Fibroblast of lung (primary cell): Measurements from ENCODE around the gene HSP90AB1. TPM values are rescaled to one million over a fixed set of nuclear protein-coding genes. Genes with fewer than 3 reads are reported as not detected.

ENCODE experiments used
- DNase-seq, 2 donors: peaks; one replicate each; pipeline versions ENCODE4 v3.0.0 to v3.0.0-alpha.2; 2010; ENCODE audit warnings: low read depth in 2 of 2
- H2AFZ ChIP-seq: 2 replicates; pipeline ENCODE4 v1.5.1; 2012; ENCODE audit warnings: low read length, control low read depth, inconsistent platforms
- H3K27ac ChIP-seq: 2 replicates; pipeline ENCODE4 v1.5.1; 2011; ENCODE audit warnings: low read length, control low read depth; ENCODE audit not compliant: insufficient read depth
- H3K27me3 ChIP-seq: 2 replicates; pipeline ENCODE4 v1.5.1; 2011; ENCODE audit warnings: mild to moderate bottlenecking, low read length; ENCODE audit not compliant: control insufficient read depth, insufficient read depth
- H3K36me3 ChIP-seq: 2 replicates; pipeline ENCODE4 v1.5.1; 2011; ENCODE audit warnings: low read length; ENCODE audit not compliant: control insufficient read depth, insufficient read depth
- H3K4me1 ChIP-seq: 2 replicates; pipeline ENCODE4 v1.5.1; 2011; ENCODE audit warnings: low read length; ENCODE audit not compliant: control insufficient read depth, insufficient read depth; ENCODE audit errors: extremely low read depth
- H3K4me2 ChIP-seq: 2 replicates; pipeline ENCODE4 v1.5.1; 2011; ENCODE audit warnings: low read length, control low read depth; ENCODE audit not compliant: insufficient read depth; ENCODE audit errors: extremely low read depth
- H3K4me3 ChIP-seq, 4 experiments: fragments of 200-600 bp in 1 of 4; sonication (generic) in 1 of 4; replicated peaks in 1 of 4; 2 replicates each; pipeline ENCODE4 v1.5.1; 2011 to 2016; ENCODE audit warnings: low read length in 4 of 4, low read depth in 3 of 4, mild to moderate bottlenecking in 3 of 4, control low read depth in 2 of 4, inconsistent platforms in 1 of 4, mixed read lengths in 1 of 4; ENCODE audit not compliant: insufficient read depth in 1 of 4; ENCODE audit errors: control extremely low read depth in 1 of 4
- H3K79me2 ChIP-seq: 2 replicates; pipeline ENCODE4 v1.5.1; 2012; ENCODE audit warnings: mild to moderate bottlenecking, low read length, inconsistent platforms; ENCODE audit not compliant: control insufficient read depth, insufficient read depth
- H3K9ac ChIP-seq: 2 replicates; pipeline ENCODE4 v1.5.1; 2011; ENCODE audit warnings: mild to moderate bottlenecking, low read length, control low read depth; ENCODE audit not compliant: insufficient read depth
- H3K9me3 ChIP-seq: 2 replicates; pipeline ENCODE4 v1.5.1; 2012; ENCODE audit warnings: low read depth, low read length; ENCODE audit not compliant: control insufficient read depth, insufficient read depth
- H4K20me1 ChIP-seq: 2 replicates; pipeline ENCODE4 v1.5.1; 2011; ENCODE audit warnings: low read length; ENCODE audit not compliant: control insufficient read depth, insufficient read depth; ENCODE audit errors: extremely low read depth
- EZH2 ChIP-seq: IDR thresholded peaks from 2 replicates; pipeline ENCODE4 v1.5.1; 2012; ENCODE audit warnings: low read length, control low read depth, mild to moderate bottlenecking; ENCODE audit errors: missing control alignments
- polyA plus RNA-seq, 2 donors: library from polyadenylated mRNA; depleted of rRNA in 1 of 2; stranded (reverse) in 1 of 2; unstranded in 1 of 2; fragments of >200 nt; gene quantifications; 2 replicates each; pipeline ENCODE4 v1.2.1, GENCODE V29; 2011 to 2012; ENCODE audit warnings: missing spikeins in 1 of 2
- total RNA-seq: library from RNA; depleted of rRNA; stranded (reverse); fragments of >200 nt; gene quantifications from 2 replicates; pipeline ENCODE4 v1.2.1, GENCODE V29; 2014
- TF ChIP-seq, protein P1 (sequence below), 2 donors: IDR thresholded peaks in 1 of 2; conservative IDR thresholded peaks in 1 of 2; 1 replicate in 1 of 2; 2 replicates in 1 of 2; pipeline ENCODE4 v1.5.1; 2011 to 2012; ENCODE audit warnings: low read length in 2 of 2, control low read depth in 1 of 2, inconsistent platforms in 1 of 2, low read depth in 1 of 2, mild to moderate bottlenecking in 1 of 2

Gene HSP90AB1
- total and polyA plus RNA-seq, 2 donors (not counting 1 experiment from before 2014, with no cell fraction given) = 452 to 775 TPM

DNA sequence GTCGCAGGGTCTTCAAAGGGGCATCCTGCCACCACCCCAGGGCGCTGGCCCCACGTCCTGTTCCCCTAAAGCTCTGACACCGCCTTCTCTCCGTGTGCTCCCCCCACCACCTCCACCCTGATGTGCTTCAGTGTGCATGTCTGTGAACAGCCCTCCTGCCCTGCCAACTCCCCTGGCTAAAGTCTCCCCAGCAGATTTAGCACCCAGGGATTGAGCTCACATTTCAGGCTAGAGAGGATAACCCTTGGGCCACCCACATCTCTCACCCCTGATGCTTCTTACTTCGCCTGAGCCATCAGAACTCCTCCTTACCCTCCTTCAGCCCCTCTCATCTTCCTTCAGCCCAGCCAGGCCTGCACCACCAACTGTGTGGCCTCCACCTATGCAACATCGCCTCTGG, 30.9 kb downstream of the HSP90AB1 start:
- H3K27me3 ChIP-seq = peaks cover 35% of the 10 kb centered on the region
- H3K4me2 ChIP-seq = no peak overlapping the region
- H3K9ac ChIP-seq = no peak overlapping the region
- H2AFZ ChIP-seq = no peak overlapping the region
- DNase-seq = no peak
- H3K79me2 ChIP-seq = no peaks in the 10 kb centered on the region
- H3K9me3 ChIP-seq = no peaks in the 10 kb centered on the region
- H3K4me1 ChIP-seq = no peaks in the 10 kb centered on the region
- TF ChIP-seq, protein P1, sequence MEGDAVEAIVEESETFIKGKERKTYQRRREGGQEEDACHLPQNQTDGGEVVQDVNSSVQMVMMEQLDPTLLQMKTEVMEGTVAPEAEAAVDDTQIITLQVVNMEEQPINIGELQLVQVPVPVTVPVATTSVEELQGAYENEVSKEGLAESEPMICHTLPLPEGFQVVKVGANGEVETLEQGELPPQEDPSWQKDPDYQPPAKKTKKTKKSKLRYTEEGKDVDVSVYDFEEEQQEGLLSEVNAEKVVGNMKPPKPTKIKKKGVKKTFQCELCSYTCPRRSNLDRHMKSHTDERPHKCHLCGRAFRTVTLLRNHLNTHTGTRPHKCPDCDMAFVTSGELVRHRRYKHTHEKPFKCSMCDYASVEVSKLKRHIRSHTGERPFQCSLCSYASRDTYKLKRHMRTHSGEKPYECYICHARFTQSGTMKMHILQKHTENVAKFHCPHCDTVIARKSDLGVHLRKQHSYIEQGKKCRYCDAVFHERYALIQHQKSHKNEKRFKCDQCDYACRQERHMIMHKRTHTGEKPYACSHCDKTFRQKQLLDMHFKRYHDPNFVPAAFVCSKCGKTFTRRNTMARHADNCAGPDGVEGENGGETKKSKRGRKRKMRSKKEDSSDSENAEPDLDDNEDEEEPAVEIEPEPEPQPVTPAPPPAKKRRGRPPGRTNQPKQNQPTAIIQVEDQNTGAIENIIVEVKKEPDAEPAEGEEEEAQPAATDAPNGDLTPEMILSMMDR (conservative IDR thresholded peaks at IDR 0.05 in 1 of 2, IDR thresholded peaks at IDR 0.05 in 1 of 2; ENCODE audit: low read depth in 1 of 2, low read length in 2 of 2) = no peak
- no peak for TF ChIP-seq EZH2
- H3K36me3 ChIP-seq = no peaks in the 10 kb centered on the region
- no peaks in the 10 kb centered on the region for H4K20me1 ChIP-seq
- H3K4me3 ChIP-seq = no peak overlapping the region
- H3K27ac ChIP-seq = no peak overlapping the region

DNA sequence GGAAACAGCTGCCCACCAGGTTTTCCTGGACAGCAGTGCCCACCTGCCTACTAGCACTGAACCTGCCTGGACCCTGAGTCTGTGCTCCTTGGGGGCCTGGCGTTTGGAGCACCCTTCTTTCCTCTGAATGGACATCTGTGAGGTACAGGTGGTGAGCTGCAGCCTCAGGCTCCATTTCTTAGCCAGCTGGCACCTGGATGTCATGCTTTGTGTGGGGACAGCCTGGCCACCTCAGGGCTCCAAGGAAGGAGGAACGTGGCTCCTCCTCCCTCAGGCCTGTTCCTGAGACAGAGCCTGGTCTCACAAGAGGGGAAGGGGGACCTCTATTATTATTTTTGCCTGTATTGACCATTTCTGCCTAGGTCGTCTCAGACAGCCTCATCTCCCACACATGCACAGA, 31.4 kb downstream of the HSP90AB1 start:
- H3K9me3 ChIP-seq = no peaks in the 10 kb centered on the region
- H3K4me2 ChIP-seq = no peak overlapping the region
- H3K36me3 ChIP-seq = no peaks in the 10 kb centered on the region

DNA sequence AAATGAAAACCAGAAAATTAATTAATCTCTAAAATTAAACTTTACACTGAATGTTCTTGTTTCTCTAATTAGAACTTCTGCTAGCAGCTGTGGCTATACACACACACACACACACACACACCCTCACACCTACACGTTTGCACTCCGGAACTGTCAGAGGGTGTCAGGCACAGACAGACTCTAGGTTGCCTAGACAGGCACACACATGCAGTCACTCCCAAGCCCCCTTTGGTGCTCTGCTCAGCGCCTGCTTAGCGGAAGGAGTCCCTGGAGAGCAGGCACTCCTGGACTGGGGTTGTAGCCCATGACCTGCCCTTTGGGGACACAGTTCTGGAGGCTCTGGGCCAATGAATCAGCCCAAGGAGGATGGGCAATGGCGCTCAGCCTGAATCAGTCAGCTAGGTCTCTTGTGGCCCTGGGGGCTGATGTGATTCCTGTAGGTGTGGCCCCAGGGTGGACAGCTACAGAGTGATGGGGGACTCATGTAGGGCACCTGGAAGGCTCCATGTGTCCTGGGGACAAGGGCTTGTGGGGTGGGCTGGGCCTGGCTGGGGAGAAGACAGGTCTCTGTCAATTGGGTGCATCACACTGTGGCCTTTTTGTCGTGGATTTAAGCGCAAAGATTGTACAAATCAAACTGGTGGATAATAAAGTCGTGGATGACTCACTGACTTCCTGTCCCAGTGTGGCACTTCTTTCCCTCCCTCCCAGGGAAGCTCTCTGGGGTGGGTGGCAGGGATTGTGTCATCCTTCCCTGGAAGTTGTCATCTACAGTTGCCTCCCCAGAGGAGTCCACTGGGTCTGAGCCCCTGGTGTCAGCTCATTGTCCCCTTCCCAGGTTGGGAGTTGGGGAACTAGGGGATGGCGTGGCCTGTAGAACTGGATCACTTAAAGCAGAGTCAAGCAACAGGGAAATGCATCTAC, 32.1 kb downstream of the HSP90AB1 start:
- no peak for TF ChIP-seq EZH2
- TF ChIP-seq, protein P1 (conservative IDR thresholded peaks at IDR 0.05 in 1 of 2, IDR thresholded peaks at IDR 0.05 in 1 of 2; ENCODE audit: low read depth in 1 of 2, low read length in 2 of 2) = no peak
- Histone ChIP-seq H3K4me2 (no peak overlapping the region), H3K36me3 (no peaks in the 10 kb centered on the region), H4K20me1 (no peaks in the 10 kb centered on the region), H2AFZ (no peak overlapping the region), H3K27ac (no peak overlapping the region), H3K4me3 (no peak overlapping the region), H3K4me1 (no peaks in the 10 kb centered on the region), H3K79me2 (no peaks in the 10 kb centered on the region), H3K27me3 (peaks cover 32% of the 10 kb centered on the region), H3K9me3 (no peaks in the 10 kb centered on the region), H3K9ac (no peak overlapping the region)
- no peak for DNase-seq

More for the DNA sequence above, 31.4 kb downstream of the HSP90AB1 start:
- H3K9ac ChIP-seq = no peak overlapping the region
- H4K20me1 ChIP-seq = no peaks in the 10 kb centered on the region
- DNase-seq = no peak
- H3K27me3 ChIP-seq = peaks cover 30% of the 10 kb centered on the region
- H3K4me1 ChIP-seq = no peaks in the 10 kb centered on the region
- no peak overlapping the region for H2AFZ ChIP-seq
- no peak overlapping the region for H3K4me3 ChIP-seq
- no peaks in the 10 kb centered on the region for H3K79me2 ChIP-seq
- TF ChIP-seq EZH2 = no peak
- TF ChIP-seq, protein P1 (conservative IDR thresholded peaks at IDR 0.05 in 1 of 2, IDR thresholded peaks at IDR 0.05 in 1 of 2; ENCODE audit: low read depth in 1 of 2, low read length in 2 of 2) = no peak
- no peak overlapping the region for H3K27ac ChIP-seq
